Thymus (tissue), 11 donors: ENCODE results near the gene TEX13B. TPM values are rescaled to one million over a fixed set of nuclear protein-coding genes. Genes with fewer than 3 reads are reported as not detected.

Source experiments
- DNase-seq, 9 donors: peaks; one replicate each; pipeline ENCODE4 v3.0.0-alpha.2; 2013; ENCODE audit warnings: low spot score in 9 of 9, low read depth in 6 of 9, missing footprints in 1 of 9
- H3K27ac ChIP-seq, 2 donors: one replicate each; pipeline ENCODE4 v1.5.1; 2013; ENCODE audit warnings: control low read depth in 1 of 2, low read depth in 1 of 2, low read length in 1 of 2, mild to moderate bottlenecking in 1 of 2, moderate library complexity in 1 of 2
- H3K27me3 ChIP-seq, 2 donors: one replicate each; pipeline ENCODE4 v1.5.1; 2013; ENCODE audit warnings: low read length in 1 of 2; ENCODE audit not compliant: control insufficient read depth in 2 of 2, insufficient read depth in 1 of 2
- H3K36me3 ChIP-seq, 2 donors: one replicate each; pipeline ENCODE4 v1.5.1; 2013; ENCODE audit warnings: low read length in 1 of 2, mild to moderate bottlenecking in 1 of 2, moderate library complexity in 1 of 2; ENCODE audit not compliant: control insufficient read depth in 2 of 2, insufficient read depth in 2 of 2
- H3K4me1 ChIP-seq, 2 donors: one replicate each; pipeline ENCODE4 v1.5.1; 2013; ENCODE audit warnings: low read length in 2 of 2; ENCODE audit not compliant: control insufficient read depth in 2 of 2, insufficient read depth in 2 of 2
- H3K4me3 ChIP-seq, 2 donors: one replicate each; pipeline ENCODE4 v1.5.1; 2013; ENCODE audit warnings: low read length in 2 of 2, control low read depth in 1 of 2, mild to moderate bottlenecking in 1 of 2
- H3K9me3 ChIP-seq, 2 donors: one replicate each; pipeline ENCODE4 v1.5.1; 2013; ENCODE audit warnings: low read length in 1 of 2, mild to moderate bottlenecking in 1 of 2; ENCODE audit not compliant: control insufficient read depth in 2 of 2, insufficient read depth in 1 of 2
- WGBS: extraction: QIAGEN DNeasy Blood & Tissue Kit; methylation state at CpG from one replicate; pipeline ENCODE4 v1.1.7; 2013; 5-methylcytosine and 5-hydroxymethylcytosine counted together
- polyA plus RNA-seq: library from polyadenylated mRNA; stranded (reverse); fragments of 200-250 nt; gene quantifications from one replicate; pipeline ENCODE4 v1.2.3, GENCODE V29; 2013
- total RNA-seq: library from RNA; stranded (reverse); fragments of 120-200 nt; gene quantifications from one replicate; pipeline ENCODE4 v1.2.4, GENCODE V29; 2013
- donor health status: healthy.

Gene TEX13B
- total and polyA plus RNA-seq, 2 donors = not detected

GRCh38 chrX:108018656-108019381 is 36.6 kb upstream of the TEX13B start:
- Histone ChIP-seq H3K27ac (no peak overlapping the region), H3K4me3 (no peak overlapping the region), H3K27me3 (no peaks in the 10 kb centered on the region), H3K4me1 (no peaks in the 10 kb centered on the region), H3K9me3 (no peaks in the 10 kb centered on the region), H3K36me3 (no peaks in the 10 kb centered on the region)
- peak in 1 of 9 donors; percentile 28 for DNase-seq
- 58% methylated on average over 4 of the region's 4 CpGs for WGBS

GRCh38 chrX:108001218-108001814 is 19.1 kb upstream of the TEX13B start:
- Histone ChIP-seq H3K4me3 (no peak overlapping the region), H3K27me3 (no peaks in the 10 kb centered on the region), H3K27ac (no peak overlapping the region), H3K36me3 (no peaks in the 10 kb centered on the region), H3K4me1 (no peaks in the 10 kb centered on the region), H3K9me3 (no peaks in the 10 kb centered on the region)
- 27% methylated on average over 11 of the region's 11 CpGs for WGBS
- peak in 2 of 9 donors; percentile 18 to 35 for DNase-seq

- Histone ChIP-seq H3K4me3 (no peak overlapping the region), H3K4me1 (no peaks in the 10 kb centered on the region), H3K27me3 (no peaks in the 10 kb centered on the region)
These were observed 18.6 kb upstream of the TEX13B start for GRCh38 chrX:108000751-108001150.

GRCh38 chrX:107996124-107996523 is 14.0 kb upstream of the TEX13B start:
- no peaks in the 10 kb centered on the region for H3K27me3 ChIP-seq
- H3K4me3 ChIP-seq = no peak overlapping the region
- DNase-seq = no peak
- no peaks in the 10 kb centered on the region for H3K4me1 ChIP-seq
- no peaks in the 10 kb centered on the region for H3K36me3 ChIP-seq
- H3K9me3 ChIP-seq = no peaks in the 10 kb centered on the region
- H3K27ac ChIP-seq = no peak overlapping the region
- 97% methylated on average over 6 of the region's 6 CpGs for WGBS

More at GRCh38 chrX:108000751-108001150, 18.6 kb upstream of the TEX13B start:
- H3K27ac ChIP-seq = no peak overlapping the region
- no peaks in the 10 kb centered on the region for H3K36me3 ChIP-seq
- no peaks in the 10 kb centered on the region for H3K9me3 ChIP-seq
- no peak for DNase-seq
- 94% methylated on average over 2 of the region's 2 CpGs for WGBS

- H3K36me3 ChIP-seq = no peaks in the 10 kb centered on the region
- 94% methylated on average over 2 of the region's 2 CpGs for WGBS
- H3K9me3 ChIP-seq = no peaks in the 10 kb centered on the region
- H3K27me3 ChIP-seq = no peaks in the 10 kb centered on the region
- H3K4me3 ChIP-seq = no peak overlapping the region
- H3K27ac ChIP-seq = no peak overlapping the region
- DNase-seq = no peak
- H3K4me1 ChIP-seq = no peaks in the 10 kb centered on the region
These were observed 2.9 kb upstream of the TEX13B start for GRCh38 chrX:107985033-107985432.

- H3K27ac ChIP-seq = no peak overlapping the region
- no peak for DNase-seq
- H3K4me3 ChIP-seq = no peak overlapping the region
- no peaks in the 10 kb centered on the region for H3K4me1 ChIP-seq
- no peaks in the 10 kb centered on the region for H3K9me3 ChIP-seq
- H3K36me3 ChIP-seq = no peaks in the 10 kb centered on the region
- no peaks in the 10 kb centered on the region for H3K27me3 ChIP-seq
These were observed 2.6 kb downstream of the TEX13B start for GRCh38 chrX:107979534-107979933.

- no peak overlapping the region for H3K4me3 ChIP-seq
- WGBS = 62% methylated on average over 3 of the region's 3 CpGs
- DNase-seq = no peak
- no peaks in the 10 kb centered on the region for H3K4me1 ChIP-seq
- no peak overlapping the region for H3K27ac ChIP-seq
- H3K9me3 ChIP-seq = no peaks in the 10 kb centered on the region
- H3K36me3 ChIP-seq = no peaks in the 10 kb centered on the region
- no peaks in the 10 kb centered on the region for H3K27me3 ChIP-seq
These were observed 3.4 kb downstream of the TEX13B start for GRCh38 chrX:107978707-107979307.

GRCh38 chrX:107978071-107978470 is 4.1 kb downstream of the TEX13B start:
- no peak overlapping the region for H3K4me3 ChIP-seq
- WGBS = 95% methylated on average over 4 of the region's 4 CpGs

GRCh38 chrX:107971636-107972035 is 10.5 kb downstream of the TEX13B start:
- DNase-seq = no peak
- H3K4me1 ChIP-seq = no peaks in the 10 kb centered on the region
- no peak overlapping the region for H3K27ac ChIP-seq
- H3K9me3 ChIP-seq = no peaks in the 10 kb centered on the region
- H3K36me3 ChIP-seq = no peaks in the 10 kb centered on the region
- H3K4me3 ChIP-seq = no peak overlapping the region
- 99% methylated on average over 3 of the region's 3 CpGs for WGBS
- no peaks in the 10 kb centered on the region for H3K27me3 ChIP-seq

More at GRCh38 chrX:107978071-107978470, 4.1 kb downstream of the TEX13B start:
- no peak overlapping the region for H3K27ac ChIP-seq
- H3K27me3 ChIP-seq = no peaks in the 10 kb centered on the region
- no peak for DNase-seq
- no peaks in the 10 kb centered on the region for H3K9me3 ChIP-seq
- H3K4me1 ChIP-seq = no peaks in the 10 kb centered on the region
- H3K36me3 ChIP-seq = no peaks in the 10 kb centered on the region
